Renal cortical epithelial cell (primary cell): ENCODE results near the gene ADGRA1. TPM values are rescaled to one million over a fixed set of nuclear protein-coding genes. Genes with fewer than 3 reads are reported as not detected.
A peak's percentile ranks its signal among the peaks of the same experiment; 100 is the strongest.
"Not testable (repeated sequence)": the region's sequence is repeated elsewhere in the genome, so short reads cannot be mapped to it uniquely, and the experiment has no call there.

Experiments used
- DNase-seq: peaks from one replicate; pipeline ENCODE4 v3.0.0-alpha.2; 2011; ENCODE audit warnings: low read depth
- total RNA-seq: library from RNA; depleted of rRNA; stranded (reverse); fragments of >200 nt; gene quantifications from 2 replicates; pipeline ENCODE4 v1.2.3, GENCODE V29; 2014

ADGRA1 gene
- total RNA-seq = not detected in 2 replicates

GRCh38 chr10:133087679-133088178 is at the start of gene ADGRA1:
TSS of gene ADGRA1 (plus strand) at chr10:133087924. CDS start at chr10:133088910, 986 bp downstream.
- DNase-seq = no peak

GRCh38 chr10:133038036-133038823 is 49.5 kb upstream of the ADGRA1 start:
- DNase-seq = no peak

GRCh38 chr10:133039107-133039802 is 48.5 kb upstream of the ADGRA1 start:
- no peak for DNase-seq

GRCh38 chr10:133039803-133040165 is 47.9 kb upstream of the ADGRA1 start:
- DNase-seq = no peak

GRCh38 chr10:133040198-133040597 is 47.5 kb upstream of the ADGRA1 start:
- DNase-seq = no peak

GRCh38 chr10:133041101-133041500 is 46.6 kb upstream of the ADGRA1 start:
- no peak for DNase-seq

GRCh38 chr10:133042061-133042460 is 45.7 kb upstream of the ADGRA1 start:
- DNase-seq = no peak

- DNase-seq = no peak
Measured at GRCh38 chr10:133042816-133043215, 44.9 kb upstream of the ADGRA1 start.

GRCh38 chr10:133043541-133044225 is 44.0 kb upstream of the ADGRA1 start:
- no peak for DNase-seq

GRCh38 chr10:133044401-133044811 is 43.3 kb upstream of the ADGRA1 start:
- DNase-seq = peak; percentile 8

- DNase-seq = no peak
Measured at GRCh38 chr10:133045556-133046389, 42.0 kb upstream of the ADGRA1 start.

- no peak for DNase-seq
Measured at GRCh38 chr10:133046390-133046765, 41.3 kb upstream of the ADGRA1 start.

- DNase-seq = no peak
Measured at GRCh38 chr10:133047526-133048123, 40.1 kb upstream of the ADGRA1 start.

- no peak for DNase-seq
Measured at GRCh38 chr10:133048266-133048665, 39.5 kb upstream of the ADGRA1 start.

GRCh38 chr10:133048926-133049325 is 38.8 kb upstream of the ADGRA1 start:
- no peak for DNase-seq

GRCh38 chr10:133049639-133050038 is 38.1 kb upstream of the ADGRA1 start:
- DNase-seq = no peak

GRCh38 chr10:133050371-133050770 is 37.4 kb upstream of the ADGRA1 start:
- DNase-seq = no peak

- no peak for DNase-seq
Measured at GRCh38 chr10:133052076-133052475, 35.6 kb upstream of the ADGRA1 start.

- DNase-seq = not testable (repeated sequence)
Measured at GRCh38 chr10:133053527-133054133, 34.1 kb upstream of the ADGRA1 start.

GRCh38 chr10:133055470-133055869 is 32.3 kb upstream of the ADGRA1 start:
- no peak for DNase-seq

GRCh38 chr10:133056001-133056400 is 31.7 kb upstream of the ADGRA1 start:
- DNase-seq = no peak
